SK-N-SH treated with all-trans-retinoic acid at 6 μM for 48 hours (cell line): ENCODE data around the gene ALG8.

ENCODE experiments used
- ARNTL ChIP-seq: fragments of 450-650 bp; formaldehyde crosslinking; IDR thresholded peaks from 2 replicates; pipeline ENCODE4 v1.5.0; 2020; ENCODE audit warnings: low read depth, mild to moderate bottlenecking, moderate library complexity, borderline replicate concordance
- CREB5 ChIP-seq: fragments of 250-450 bp; sonication (Bioruptor Pico); IDR thresholded peaks from 2 replicates; pipeline ENCODE4 v1.5.1; 2020; ENCODE audit warnings: low read depth, mild to moderate bottlenecking, moderate library complexity
- ISL1 ChIP-seq: fragments of 250-450 bp; sonication (Bioruptor Pico); IDR thresholded peaks from 2 replicates; pipeline ENCODE4 v2.1.2; 2022; ENCODE audit warnings: mild to moderate bottlenecking, moderate library complexity
- TOX ChIP-seq: fragments of 250-450 bp; sonication (Bioruptor Pico); IDR thresholded peaks from 2 replicates; pipeline ENCODE4 v1.8.0; 2021; ENCODE audit warnings: mild to moderate bottlenecking, moderate library complexity, borderline replicate concordance
- ZC3H10 ChIP-seq: fragments of 250-450 bp; sonication (Bioruptor Pico); IDR thresholded peaks from 2 replicates; pipeline ENCODE4 v1.5.1; 2021; ENCODE audit warnings: mild to moderate bottlenecking, moderate library complexity
- ZFP3 ChIP-seq: fragments of 250-450 bp; sonication (Bioruptor Pico); IDR thresholded peaks from 2 replicates; pipeline ENCODE4 v1.5.0; 2020; ENCODE audit warnings: mild to moderate bottlenecking, moderate library complexity

DNA sequence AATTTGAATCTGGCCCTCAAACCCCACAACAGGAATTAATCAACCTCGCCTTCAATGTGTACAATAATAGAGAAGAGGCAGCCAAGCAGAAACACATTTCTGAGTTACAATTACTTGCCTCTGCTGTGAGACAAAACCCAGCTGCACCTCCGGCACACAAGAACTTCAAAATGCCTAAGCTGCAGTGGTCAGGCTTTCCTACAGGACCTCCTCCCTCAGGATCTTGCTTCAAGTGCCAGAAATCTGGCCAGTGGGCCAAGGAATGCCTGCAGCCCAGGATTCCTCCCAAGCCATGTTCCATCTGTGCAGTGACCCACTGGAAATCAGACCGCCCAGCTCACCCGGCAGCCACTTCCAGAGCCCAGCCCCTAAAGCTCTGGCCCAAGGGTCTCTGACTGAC is 56.4 kb downstream of the ALG8 start:
- TF ChIP-seq ISL1 (CRISPR knock-in tag) (no peak), ARNTL (no peak), ZFP3 (CRISPR knock-in tag) (no peak), ZC3H10 (no peak), TOX (CRISPR knock-in tag) (no peak), CREB5 (CRISPR knock-in tag) (no peak)
